HG03135 (cell line): ENCODE results near the gene WBP1.
"Not testable (repeated sequence)": the region's sequence is repeated elsewhere in the genome, so short reads cannot be mapped to it uniquely, and the experiment has no call there.

Experiments used
- ATAC-seq: cut with Tn5 transposase; IDR thresholded peaks from one replicate; pipeline ENCODE4 v1.9.1; 2021; ENCODE audit warnings: mild to moderate bottlenecking, moderate library complexity; ENCODE audit not compliant: unreplicated experiment

WBP1 gene

DNA sequence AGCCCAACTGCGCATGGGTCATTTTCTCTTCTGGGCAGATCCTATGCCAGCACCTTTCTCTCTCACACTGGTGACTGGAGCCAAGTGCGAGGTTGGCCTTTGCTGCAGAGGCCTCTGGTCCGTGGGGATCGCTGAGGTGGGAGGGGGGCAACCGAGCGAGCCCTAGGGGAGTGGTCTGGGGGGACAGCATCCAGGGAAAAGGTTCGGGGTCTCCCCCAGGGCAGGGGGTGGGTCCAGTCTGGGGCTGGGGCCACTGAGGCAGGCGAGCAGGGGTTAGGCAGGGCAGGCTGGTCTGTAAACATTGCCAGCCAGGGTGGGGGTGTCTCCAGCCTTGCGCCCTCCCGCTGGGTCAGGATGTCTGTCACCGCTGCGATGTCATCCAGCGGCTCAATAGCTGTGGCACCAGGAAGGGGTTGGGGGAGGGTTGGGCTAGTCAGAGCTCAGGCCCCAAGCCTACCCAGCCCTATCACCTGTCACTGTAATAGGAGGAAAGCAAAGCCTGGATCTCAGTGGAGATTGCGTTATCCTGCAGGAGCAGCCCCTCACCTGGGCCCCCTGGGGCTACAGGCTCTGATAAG, 32.0 kb upstream of the WBP1 start:
- ATAC-seq, result no peak

DNA sequence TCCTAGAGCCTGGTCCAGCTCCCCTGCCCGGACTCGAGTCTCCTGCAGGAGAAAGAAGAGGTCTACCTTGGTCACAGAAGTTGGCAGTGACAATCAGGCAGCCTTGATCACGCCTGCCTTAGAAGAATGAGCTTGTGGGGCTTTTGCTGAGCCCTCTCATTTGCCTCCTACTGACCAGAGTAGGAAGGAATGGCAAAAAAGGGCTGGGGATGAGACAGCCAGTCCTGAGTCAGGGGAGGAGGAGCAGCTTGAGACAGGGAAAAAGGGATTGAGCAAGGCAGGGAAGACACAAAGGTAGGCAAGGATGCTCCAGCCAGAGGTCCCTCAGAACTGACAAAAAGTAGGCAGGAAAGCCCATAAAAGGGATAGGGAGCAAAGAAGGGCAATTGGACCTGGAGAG, 30.7 kb upstream of the WBP1 start:
- no peak for ATAC-seq

DNA sequence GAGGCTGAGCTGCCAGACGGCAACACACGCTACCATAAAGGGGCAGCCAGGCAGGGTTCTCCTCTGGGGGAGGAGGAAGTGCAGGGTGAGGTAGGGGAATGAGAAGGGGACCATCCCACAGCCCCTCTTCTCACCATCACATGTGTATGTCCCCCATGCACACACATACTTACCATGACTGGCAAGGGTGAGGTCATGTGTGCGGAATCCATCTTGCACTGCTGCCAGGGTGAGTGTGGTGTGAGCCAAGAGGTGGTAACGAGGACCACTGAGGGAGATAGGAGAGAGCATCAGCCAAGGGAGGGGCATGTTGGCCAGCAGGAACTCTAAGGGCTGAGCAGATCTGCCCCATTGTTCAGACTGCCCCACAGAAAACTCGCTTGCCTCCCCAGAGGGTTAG, 29.6 kb upstream of the WBP1 start:
- ATAC-seq, result no peak

- no peak for ATAC-seq
These were observed 28.5 kb upstream of the WBP1 start for GRCh38 chr2:74429487-74430451.

DNA sequence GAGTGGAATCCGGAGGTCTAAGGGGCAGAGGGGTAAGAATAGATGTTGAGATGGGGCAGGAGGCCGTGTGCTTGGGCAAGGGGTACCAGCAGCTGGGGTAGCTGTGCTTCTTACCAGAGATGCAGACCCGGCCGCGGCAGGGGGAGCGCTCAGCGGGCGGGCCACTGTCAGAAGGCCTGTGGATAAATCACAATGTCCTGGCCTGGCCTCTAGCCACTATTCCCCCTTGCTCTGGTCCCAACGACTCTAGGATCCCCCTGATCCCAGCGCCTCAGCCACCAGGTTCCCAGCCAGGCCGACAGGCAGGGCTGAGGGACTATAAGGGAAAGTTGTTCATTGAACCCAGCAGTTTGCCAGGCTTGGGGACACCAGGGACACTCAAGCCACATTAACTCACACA, 27.7 kb upstream of the WBP1 start:
- no peak for ATAC-seq

DNA sequence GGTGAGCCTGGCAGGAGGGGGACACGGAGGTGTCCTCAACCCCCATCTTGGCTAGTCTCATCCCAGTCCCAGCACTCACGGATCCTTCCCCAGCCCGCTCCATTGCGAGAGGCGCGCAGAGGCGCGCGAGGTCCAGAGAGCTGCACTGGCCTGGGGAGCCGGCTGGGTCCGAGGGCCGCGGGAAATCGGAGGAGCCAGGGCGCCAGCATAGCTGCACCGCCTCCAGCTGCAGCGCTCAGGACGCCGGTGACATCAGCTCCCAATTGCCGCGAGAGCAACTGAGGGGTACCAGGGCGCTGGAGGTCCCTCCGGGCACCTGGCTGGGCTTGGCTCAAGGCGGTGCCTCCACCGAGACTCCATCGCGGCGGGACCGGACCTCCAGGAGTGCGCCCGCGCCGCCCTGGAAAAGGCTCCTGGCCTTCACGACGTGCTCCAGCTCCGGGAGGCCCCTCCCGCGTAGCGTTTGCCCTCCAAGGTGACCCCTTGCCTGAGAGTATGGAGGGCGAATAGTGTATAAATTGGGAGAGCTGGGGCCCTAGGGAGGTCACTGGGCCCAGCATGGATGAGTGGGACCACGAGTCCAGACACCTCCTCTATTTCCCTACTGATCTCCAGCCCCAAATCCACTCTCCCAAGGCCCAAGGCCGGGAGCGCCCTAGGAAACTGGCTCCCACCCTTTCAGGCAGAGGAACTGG, 22.0 kb upstream of the WBP1 start:
- no peak for ATAC-seq

- ATAC-seq, result no peak
These were observed 21.2 kb upstream of the WBP1 start for GRCh38 chr2:74436848-74437695.

DNA sequence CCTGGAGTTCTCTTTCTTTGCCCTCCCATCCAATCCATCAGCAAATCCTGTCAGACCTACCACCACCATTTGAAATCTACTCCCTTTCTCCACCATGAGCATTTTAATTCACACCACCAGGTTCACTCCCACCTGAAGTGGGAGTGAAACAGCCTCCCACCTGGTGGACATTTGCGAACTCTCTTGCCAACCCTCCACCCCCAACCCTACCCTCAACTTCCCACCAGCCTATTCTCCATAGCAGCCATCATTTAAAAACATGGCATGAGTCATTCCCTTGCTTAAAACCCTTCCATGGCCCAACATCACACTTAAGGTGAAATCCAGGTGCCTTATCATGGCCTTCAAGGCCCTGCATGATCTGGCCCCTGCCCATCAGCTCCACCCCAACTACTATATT, 20.0 kb upstream of the WBP1 start:
- ATAC-seq, result no peak

- ATAC-seq, result no peak
These were observed 18.9 kb upstream of the WBP1 start for GRCh38 chr2:74439373-74439772.

GRCh38 chr2:74439803-74440377, 18.3 kb upstream of the WBP1 start:
- ATAC-seq, result peak; percentile 9

DNA sequence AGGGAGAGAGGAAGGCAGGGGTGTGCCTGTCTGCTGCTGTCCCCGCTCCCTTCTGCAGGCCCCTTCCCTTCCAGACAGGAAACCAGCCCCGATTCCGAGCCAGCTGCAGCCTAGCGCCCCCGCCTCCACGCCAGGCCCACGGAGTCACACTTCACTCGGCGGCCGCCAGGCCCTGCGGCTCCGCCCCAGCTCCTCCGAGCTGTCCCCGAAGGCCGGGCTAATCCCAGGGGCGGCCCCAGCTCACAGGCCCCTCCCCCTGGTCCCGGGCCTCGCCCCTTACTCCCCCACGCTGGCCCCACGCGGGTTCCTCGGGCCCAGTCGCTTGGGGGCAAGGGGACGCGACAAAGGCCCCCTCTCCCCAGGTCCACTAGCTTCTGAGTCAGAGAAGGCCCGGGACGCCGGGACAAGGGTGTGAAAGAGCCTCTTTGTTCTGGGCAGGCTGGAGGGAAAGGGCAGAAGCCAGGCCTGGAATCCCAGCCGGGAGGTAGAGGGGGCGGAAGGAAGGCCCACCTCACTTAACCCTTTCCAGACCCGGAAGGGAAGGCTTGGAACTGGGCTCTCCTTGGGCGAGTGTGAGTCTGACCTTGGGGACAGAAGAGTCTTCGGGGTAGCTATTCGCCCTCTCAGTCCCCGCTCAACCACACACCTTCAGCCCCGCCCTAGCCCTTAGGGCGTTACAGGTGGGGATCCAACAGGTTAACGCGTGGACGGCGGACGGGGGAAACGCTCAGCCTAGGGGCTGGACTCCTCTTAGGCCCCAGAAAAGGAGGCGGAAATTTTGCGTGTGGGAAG, 17.7 kb upstream of the WBP1 start:
- peak; percentile 79 for ATAC-seq

DNA sequence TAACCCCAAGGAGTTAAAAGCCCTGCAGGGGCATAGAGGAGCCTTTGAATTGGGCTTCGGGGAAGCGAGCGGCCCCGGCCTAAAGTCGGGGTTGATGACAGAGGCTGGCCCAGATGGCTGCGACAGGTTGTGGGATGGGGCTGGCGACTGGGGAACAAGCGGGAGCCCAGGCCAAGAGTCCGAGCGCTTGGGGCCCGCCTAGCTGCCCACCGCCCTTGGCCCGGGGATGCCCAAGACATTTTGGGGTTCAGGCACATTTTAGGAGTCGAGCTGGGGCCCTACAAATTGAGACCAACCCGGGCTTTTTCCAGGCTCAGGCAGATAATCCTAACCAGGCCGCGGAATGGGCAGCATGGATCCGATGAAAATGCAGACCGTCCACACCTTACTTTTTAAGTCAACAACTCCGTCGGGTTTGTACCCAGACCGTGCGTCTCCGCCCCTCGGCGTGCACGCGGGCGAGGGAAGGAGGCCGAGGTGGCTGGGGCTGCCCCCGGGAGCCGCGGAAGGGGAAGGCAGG, 17.0 kb upstream of the WBP1 start:
- no peak for ATAC-seq

DNA sequence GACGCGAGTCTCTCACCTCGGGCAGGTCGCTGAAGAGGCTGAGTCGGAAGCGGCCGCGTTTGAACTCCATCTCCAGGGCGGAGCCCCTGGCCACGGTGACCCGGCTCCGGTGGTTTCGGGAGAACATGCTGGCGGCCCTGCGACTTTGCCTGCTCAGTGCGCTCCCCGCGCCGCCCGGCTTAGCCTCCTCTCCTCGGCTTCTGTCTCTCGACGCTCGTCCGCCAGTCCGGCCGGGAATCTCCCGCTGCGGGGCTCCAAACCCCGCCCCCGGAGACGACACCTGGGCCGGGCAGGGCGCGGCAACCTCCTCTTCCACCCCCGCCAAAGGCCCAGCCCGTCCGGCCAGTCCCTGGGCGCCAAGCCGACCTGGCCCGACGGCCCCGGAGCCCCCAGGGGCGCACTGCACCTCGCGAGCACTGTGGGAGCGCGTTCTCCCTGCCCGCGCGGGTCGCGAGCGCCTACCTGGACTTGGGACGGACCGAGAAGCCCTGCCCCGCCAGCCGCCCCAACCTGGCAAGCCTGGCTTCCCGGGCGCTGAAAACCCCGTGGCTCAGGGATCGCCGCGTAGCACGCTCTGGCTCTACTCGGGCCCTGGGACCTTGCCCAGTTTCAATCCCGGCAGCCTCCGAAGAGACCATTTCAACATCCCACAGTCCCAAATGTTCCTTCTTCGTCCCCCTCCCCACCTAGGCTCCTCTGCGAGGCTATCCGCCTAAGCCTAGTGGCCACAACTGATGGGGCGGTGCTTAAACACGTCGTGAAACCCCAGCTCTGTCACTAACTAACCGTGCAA, 16.4 kb upstream of the WBP1 start, which contains the start of gene RTKN:
TSS of gene RTKN (minus strand) at position 248 of the 793 bp plus-strand sequence. CDS start at position 127, 121 bp downstream.
- ATAC-seq, result no peak

DNA sequence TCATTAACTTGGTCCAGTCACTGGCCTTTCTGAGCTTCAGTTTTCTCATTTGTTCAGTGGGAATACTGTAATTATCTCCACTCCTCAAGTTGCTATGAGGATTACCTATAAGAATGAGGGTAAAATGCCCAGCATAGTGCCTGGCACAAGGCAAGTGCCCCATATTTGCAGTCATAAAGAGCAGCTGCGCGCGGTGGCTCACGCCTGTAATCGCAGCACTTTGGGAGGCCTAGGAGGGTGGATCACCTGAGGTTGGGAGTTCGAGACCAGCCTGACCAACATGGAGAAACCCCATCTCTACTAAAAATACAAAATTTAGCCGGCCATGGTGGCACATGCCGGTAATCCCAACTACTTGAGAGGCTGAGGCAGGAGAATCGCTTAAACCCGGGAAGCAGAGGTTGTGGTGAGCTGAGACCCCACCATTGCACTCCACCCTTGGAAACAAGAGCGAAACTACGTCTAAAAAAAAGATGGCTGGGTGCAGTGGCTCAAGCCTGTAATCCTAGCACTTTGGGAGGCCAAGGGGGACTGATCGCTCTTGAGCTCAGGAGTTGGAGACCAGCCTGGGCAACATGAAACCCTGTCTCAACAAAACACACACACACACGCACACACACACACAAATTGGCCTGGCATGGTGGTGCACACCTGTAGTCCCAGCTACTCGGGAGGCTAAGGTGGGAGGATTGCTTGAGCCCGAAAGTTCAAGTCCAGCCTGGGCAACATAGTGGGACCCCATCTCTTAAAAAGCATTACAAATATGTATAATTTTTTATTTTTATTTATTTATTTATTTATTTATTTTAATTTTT, 15.5 kb upstream of the WBP1 start:
- not testable (repeated sequence) for ATAC-seq

DNA sequence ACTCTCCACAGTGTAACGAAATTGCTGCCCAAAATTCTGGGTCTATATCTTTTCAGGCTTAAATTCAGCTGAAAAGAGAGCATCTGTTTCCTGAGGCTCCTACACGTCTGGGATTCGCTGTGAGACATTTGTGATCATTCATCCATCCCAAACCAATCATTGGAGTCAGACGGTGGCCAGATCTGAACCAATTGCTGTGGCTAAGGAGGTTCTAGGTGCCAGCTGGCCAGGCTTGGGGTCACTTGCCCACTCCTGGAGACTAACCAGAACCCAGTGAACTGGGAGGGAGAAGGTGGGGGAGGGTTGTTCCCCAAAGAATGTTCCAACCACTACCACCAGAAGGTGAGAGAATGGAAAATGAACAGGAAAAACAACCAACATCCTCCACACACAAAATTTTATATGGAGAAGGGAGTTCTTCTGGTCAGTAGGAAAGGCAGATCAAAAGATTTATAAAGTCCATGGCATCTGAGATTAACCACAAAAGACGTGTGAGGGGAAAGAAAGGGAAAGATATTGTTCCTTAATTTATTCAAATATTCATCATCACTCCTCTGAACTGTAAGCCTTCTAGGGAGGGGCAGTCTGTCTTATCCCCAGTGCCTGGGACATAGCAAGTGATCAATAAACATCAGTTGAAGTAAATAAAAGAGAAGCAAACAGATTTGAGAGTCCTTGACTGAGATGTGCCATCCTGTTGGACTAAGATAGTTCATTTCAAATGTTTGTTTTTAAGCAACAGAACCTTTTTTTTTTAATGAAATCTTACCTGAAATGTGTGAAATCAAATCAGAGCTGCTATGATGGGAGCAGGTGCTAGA, 13.5 kb upstream of the WBP1 start:
- no peak for ATAC-seq

- ATAC-seq, result no peak
These were observed 10.8 kb upstream of the WBP1 start for GRCh38 chr2:74447230-74447999.
